SK-N-SH treated with all-trans-retinoic acid at 6 μM for 48 hours (cell line): Measurements from ENCODE around the gene IL10RA.

Source experiments
- ATAC-seq: fragments of 200-7000 bp; cut with Tn5 transposase; 3 replicates; pipeline ENCODE4 v1.9.1; 2020; ENCODE audit warnings: mild to moderate bottlenecking, moderate library complexity
- ARNTL ChIP-seq: fragments of 450-650 bp; formaldehyde crosslinking; IDR thresholded peaks from 2 replicates; pipeline ENCODE4 v1.5.0; 2020; ENCODE audit warnings: low read depth, mild to moderate bottlenecking, moderate library complexity, borderline replicate concordance
- BACH2 ChIP-seq: fragments of 250-450 bp; sonication (Bioruptor Pico); IDR thresholded peaks from 2 replicates; pipeline ENCODE4 v1.9.0; 2021; ENCODE audit warnings: mild to moderate bottlenecking, borderline replicate concordance
- CREB5 ChIP-seq: fragments of 250-450 bp; sonication (Bioruptor Pico); IDR thresholded peaks from 2 replicates; pipeline ENCODE4 v1.5.1; 2020; ENCODE audit warnings: low read depth, mild to moderate bottlenecking, moderate library complexity
- CSDC2 ChIP-seq: fragments of 250-450 bp; sonication (Bioruptor Pico); IDR thresholded peaks from 2 replicates; pipeline ENCODE4 v1.5.0; 2020; ENCODE audit warnings: mild to moderate bottlenecking, moderate library complexity
- CSRNP3 ChIP-seq: fragments of 250-450 bp; sonication (Bioruptor Pico); IDR thresholded peaks from 2 replicates; pipeline ENCODE4 v1.5.1; 2021; ENCODE audit warnings: mild to moderate bottlenecking, moderate library complexity
- ESRRG ChIP-seq: fragments of 250-450 bp; sonication (Bioruptor Pico); IDR thresholded peaks from 2 replicates; pipeline ENCODE4 v1.6.1; 2021; ENCODE audit warnings: mild to moderate bottlenecking
- GLIS3 ChIP-seq: fragments of 250-450 bp; sonication (Bioruptor Pico); IDR thresholded peaks from 2 replicates; pipeline ENCODE4 v1.5.0; 2020; ENCODE audit warnings: mild to moderate bottlenecking, moderate library complexity
- ISL1 ChIP-seq: fragments of 250-450 bp; sonication (Bioruptor Pico); IDR thresholded peaks from 2 replicates; pipeline ENCODE4 v2.1.2; 2022; ENCODE audit warnings: mild to moderate bottlenecking, moderate library complexity
- OSR1 ChIP-seq: fragments of 250-450 bp; sonication (Bioruptor Pico); IDR thresholded peaks from 2 replicates; pipeline ENCODE4 v1.8.0; 2022; ENCODE audit warnings: moderate library complexity, mild to moderate bottlenecking, inconsistent platforms
- POU6F1 ChIP-seq: fragments of 250-450 bp; sonication (Bioruptor Pico); IDR thresholded peaks from 2 replicates; pipeline ENCODE4 v1.8.0; 2021; ENCODE audit warnings: low read depth, mild to moderate bottlenecking, moderate library complexity, borderline replicate concordance
- PPARA ChIP-seq: fragments of 250-450 bp; sonication (Bioruptor Pico); IDR thresholded peaks from 2 replicates; pipeline ENCODE4 v1.5.0; 2020; ENCODE audit warnings: mild to moderate bottlenecking, borderline replicate concordance
- RARB ChIP-seq: fragments of 250-450 bp; sonication (Bioruptor Pico); IDR thresholded peaks from 2 replicates; pipeline ENCODE4 v1.8.0; 2021; ENCODE audit warnings: mild to moderate bottlenecking, moderate library complexity
- SNAI2 ChIP-seq: fragments of 250-450 bp; sonication (Bioruptor Pico); IDR thresholded peaks from 2 replicates; pipeline ENCODE4 v1.5.0; 2020; ENCODE audit warnings: mild to moderate bottlenecking, moderate library complexity
- TCF4 ChIP-seq: fragments of 250-450 bp; sonication (Bioruptor Pico); IDR thresholded peaks from 2 replicates; pipeline ENCODE4 v1.8.0; 2021; ENCODE audit warnings: mild to moderate bottlenecking, moderate library complexity, borderline replicate concordance
- TOX ChIP-seq: fragments of 250-450 bp; sonication (Bioruptor Pico); IDR thresholded peaks from 2 replicates; pipeline ENCODE4 v1.8.0; 2021; ENCODE audit warnings: mild to moderate bottlenecking, moderate library complexity, borderline replicate concordance
- ZC3H10 ChIP-seq: fragments of 250-450 bp; sonication (Bioruptor Pico); IDR thresholded peaks from 2 replicates; pipeline ENCODE4 v1.5.1; 2021; ENCODE audit warnings: mild to moderate bottlenecking, moderate library complexity
- ZFP3 ChIP-seq: fragments of 250-450 bp; sonication (Bioruptor Pico); IDR thresholded peaks from 2 replicates; pipeline ENCODE4 v1.5.0; 2020; ENCODE audit warnings: mild to moderate bottlenecking, moderate library complexity
- ZFP30 ChIP-seq: fragments of 450-650 bp; formaldehyde crosslinking; IDR thresholded peaks from 2 replicates; pipeline ENCODE4 v1.5.0; 2022; ENCODE audit warnings: mild to moderate bottlenecking, moderate library complexity
- ZNF565 ChIP-seq: fragments of 450-650 bp; formaldehyde crosslinking; conservative IDR thresholded peaks from 2 replicates; pipeline ENCODE4 v1.5.0; 2020; ENCODE audit warnings: low read depth, mild to moderate bottlenecking, moderate library complexity
- ZNF70 ChIP-seq: fragments of 450-650 bp; formaldehyde crosslinking; IDR thresholded peaks from 2 replicates; pipeline ENCODE4 v1.5.0; 2020; ENCODE audit warnings: mild to moderate bottlenecking, moderate library complexity
- TF ChIP-seq, protein P1 (sequence below): fragments of 250-450 bp; sonication (Bioruptor Pico); IDR thresholded peaks from 2 replicates; pipeline ENCODE4 v1.8.0; 2020; ENCODE audit warnings: mild to moderate bottlenecking, moderate library complexity, borderline replicate concordance
- TF ChIP-seq, protein P2 (sequence below): fragments of 250-450 bp; sonication (Bioruptor Pico); IDR thresholded peaks from 2 replicates; pipeline ENCODE4 v1.5.0; 2020; ENCODE audit warnings: mild to moderate bottlenecking, moderate library complexity

Gene IL10RA

GRCh38 chr11:117941163-117941707 lies 45.0 kb upstream of the IL10RA start:
- TF ChIP-seq CSDC2 (CRISPR knock-in tag) (no peak), POU6F1 (CRISPR knock-in tag) (no peak), CSRNP3 (CRISPR knock-in tag) (no peak), SNAI2 (CRISPR knock-in tag) (no peak), OSR1 (CRISPR knock-in tag) (no peak), TOX (CRISPR knock-in tag) (no peak), ZNF565 (CRISPR knock-in tag) (no peak), ZFP30 (CRISPR knock-in tag) (no peak), TCF4 (no peak), ZNF70 (CRISPR knock-in tag) (no peak), GLIS3 (no peak), ISL1 (CRISPR knock-in tag) (no peak), RARB (CRISPR knock-in tag) (no peak), ZFP3 (no peak), ESRRG (no peak), ZC3H10 (CRISPR knock-in tag) (no peak), ARNTL (CRISPR knock-in tag) (no peak), CREB5 (no peak)
- TF ChIP-seq, protein P1, sequence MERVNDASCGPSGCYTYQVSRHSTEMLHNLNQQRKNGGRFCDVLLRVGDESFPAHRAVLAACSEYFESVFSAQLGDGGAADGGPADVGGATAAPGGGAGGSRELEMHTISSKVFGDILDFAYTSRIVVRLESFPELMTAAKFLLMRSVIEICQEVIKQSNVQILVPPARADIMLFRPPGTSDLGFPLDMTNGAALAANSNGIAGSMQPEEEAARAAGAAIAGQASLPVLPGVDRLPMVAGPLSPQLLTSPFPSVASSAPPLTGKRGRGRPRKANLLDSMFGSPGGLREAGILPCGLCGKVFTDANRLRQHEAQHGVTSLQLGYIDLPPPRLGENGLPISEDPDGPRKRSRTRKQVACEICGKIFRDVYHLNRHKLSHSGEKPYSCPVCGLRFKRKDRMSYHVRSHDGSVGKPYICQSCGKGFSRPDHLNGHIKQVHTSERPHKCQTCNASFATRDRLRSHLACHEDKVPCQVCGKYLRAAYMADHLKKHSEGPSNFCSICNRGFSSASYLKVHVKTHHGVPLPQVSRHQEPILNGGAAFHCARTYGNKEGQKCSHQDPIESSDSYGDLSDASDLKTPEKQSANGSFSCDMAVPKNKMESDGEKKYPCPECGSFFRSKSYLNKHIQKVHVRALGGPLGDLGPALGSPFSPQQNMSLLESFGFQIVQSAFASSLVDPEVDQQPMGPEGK, result no peak
- TF ChIP-seq, protein P2, sequence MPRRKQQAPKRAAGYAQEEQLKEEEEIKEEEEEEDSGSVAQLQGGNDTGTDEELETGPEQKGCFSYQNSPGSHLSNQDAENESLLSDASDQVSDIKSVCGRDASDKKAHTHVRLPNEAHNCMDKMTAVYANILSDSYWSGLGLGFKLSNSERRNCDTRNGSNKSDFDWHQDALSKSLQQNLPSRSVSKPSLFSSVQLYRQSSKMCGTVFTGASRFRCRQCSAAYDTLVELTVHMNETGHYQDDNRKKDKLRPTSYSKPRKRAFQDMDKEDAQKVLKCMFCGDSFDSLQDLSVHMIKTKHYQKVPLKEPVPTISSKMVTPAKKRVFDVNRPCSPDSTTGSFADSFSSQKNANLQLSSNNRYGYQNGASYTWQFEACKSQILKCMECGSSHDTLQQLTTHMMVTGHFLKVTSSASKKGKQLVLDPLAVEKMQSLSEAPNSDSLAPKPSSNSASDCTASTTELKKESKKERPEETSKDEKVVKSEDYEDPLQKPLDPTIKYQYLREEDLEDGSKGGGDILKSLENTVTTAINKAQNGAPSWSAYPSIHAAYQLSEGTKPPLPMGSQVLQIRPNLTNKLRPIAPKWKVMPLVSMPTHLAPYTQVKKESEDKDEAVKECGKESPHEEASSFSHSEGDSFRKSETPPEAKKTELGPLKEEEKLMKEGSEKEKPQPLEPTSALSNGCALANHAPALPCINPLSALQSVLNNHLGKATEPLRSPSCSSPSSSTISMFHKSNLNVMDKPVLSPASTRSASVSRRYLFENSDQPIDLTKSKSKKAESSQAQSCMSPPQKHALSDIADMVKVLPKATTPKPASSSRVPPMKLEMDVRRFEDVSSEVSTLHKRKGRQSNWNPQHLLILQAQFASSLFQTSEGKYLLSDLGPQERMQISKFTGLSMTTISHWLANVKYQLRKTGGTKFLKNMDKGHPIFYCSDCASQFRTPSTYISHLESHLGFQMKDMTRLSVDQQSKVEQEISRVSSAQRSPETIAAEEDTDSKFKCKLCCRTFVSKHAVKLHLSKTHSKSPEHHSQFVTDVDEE (CRISPR knock-in tag), result no peak
- TF ChIP-seq, all 23 proteins: peak for 0
- no peak for ATAC-seq

DNA sequence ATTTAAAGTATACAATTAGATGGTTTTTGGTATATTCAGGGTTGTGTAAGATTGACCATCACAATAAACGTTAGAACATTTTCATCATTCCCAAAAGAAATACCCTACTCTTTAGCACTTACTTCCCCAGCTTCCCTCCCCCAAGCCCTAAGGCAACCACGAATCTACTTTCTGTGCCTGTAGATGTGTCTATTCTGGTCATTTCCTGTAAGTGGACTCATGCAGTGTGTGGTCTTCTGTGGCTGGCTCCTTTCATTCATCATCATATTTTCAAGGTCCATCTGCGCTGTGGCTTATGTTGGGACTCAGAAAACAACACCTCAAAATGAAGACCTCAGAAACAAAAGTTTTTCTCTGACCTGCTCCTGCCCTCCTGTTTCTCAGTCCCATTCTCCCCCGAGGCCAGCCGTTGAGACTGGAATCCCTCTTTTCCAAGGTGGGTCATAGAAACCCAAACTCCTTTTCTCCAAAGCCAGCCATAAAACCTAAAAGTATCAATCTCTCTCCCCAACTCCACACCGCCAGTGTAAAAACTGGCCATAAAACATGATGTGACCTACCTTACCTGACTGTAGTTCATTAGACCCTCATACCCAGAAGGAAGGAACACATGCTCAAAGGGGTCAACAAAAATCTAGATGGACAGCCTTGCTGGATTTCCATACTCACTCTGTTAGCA lies 44.1 kb upstream of the IL10RA start:
- ATAC-seq, result no peak
- TF ChIP-seq, protein P1, result no peak
- no peak for TF ChIP-seq RARB (CRISPR knock-in tag)
- TF ChIP-seq PPARA (CRISPR knock-in tag), result no peak
- TF ChIP-seq TCF4, result no peak
- TF ChIP-seq ARNTL (CRISPR knock-in tag), result no peak
- no peak for TF ChIP-seq TOX (CRISPR knock-in tag)
- no peak for TF ChIP-seq ESRRG
- TF ChIP-seq ZC3H10 (CRISPR knock-in tag), result no peak
- no peak for TF ChIP-seq CREB5
- TF ChIP-seq CSRNP3 (CRISPR knock-in tag), result no peak
- TF ChIP-seq ZFP30 (CRISPR knock-in tag), result no peak
- TF ChIP-seq CSDC2 (CRISPR knock-in tag), result no peak
- TF ChIP-seq ZNF565 (CRISPR knock-in tag), result no peak
- no peak for TF ChIP-seq BACH2 (CRISPR knock-in tag)
- no peak for TF ChIP-seq POU6F1 (CRISPR knock-in tag)
- TF ChIP-seq ZFP3, result no peak
